Measurements from ENCODE around the gene ZHX3.

DNA sequence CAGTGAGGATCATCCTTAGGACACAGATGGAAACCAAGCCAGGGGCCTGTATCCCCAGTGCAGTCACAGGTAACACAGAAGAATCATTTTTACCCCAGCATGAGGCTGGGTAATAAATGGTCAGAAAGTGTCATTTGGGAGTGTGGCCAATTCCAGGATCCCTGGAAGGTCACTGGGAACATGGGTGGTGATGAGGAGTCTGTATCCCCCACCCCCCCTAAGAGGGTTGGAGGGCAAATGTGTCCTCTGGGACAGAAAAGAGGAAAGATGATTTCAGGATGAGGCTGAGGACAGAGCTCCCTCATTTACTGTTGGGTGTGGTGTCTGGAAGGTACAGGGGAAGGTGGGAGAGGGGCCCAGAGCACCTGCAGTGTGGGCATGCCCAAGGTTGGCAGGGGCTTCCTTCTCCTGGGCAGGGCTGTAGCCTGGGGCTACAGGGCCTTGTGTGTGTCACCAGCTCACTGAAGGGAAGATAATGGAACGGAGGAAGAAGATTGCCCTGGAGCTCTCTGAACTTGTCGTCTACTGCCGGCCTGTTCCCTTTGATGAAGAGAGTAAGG is 145.7 kb downstream of the ZHX3 start:
- no peak for TF ChIP-seq CTCF (IDR thresholded peaks at IDR 0.05 in 8 of 11, conservative IDR thresholded peaks at IDR 0.05 in 3 of 11)
- no peak for TF ChIP-seq POLR2AphosphoS5 (IDR thresholded peaks at IDR 0.05)
- TF ChIP-seq POLR2A (IDR thresholded peaks at IDR 0.05), result no peak

Measured in spleen (tissue), 7 donors.